ENCODE measurements around the gene ST8SIA6.

The ST8SIA6 gene

DNA sequence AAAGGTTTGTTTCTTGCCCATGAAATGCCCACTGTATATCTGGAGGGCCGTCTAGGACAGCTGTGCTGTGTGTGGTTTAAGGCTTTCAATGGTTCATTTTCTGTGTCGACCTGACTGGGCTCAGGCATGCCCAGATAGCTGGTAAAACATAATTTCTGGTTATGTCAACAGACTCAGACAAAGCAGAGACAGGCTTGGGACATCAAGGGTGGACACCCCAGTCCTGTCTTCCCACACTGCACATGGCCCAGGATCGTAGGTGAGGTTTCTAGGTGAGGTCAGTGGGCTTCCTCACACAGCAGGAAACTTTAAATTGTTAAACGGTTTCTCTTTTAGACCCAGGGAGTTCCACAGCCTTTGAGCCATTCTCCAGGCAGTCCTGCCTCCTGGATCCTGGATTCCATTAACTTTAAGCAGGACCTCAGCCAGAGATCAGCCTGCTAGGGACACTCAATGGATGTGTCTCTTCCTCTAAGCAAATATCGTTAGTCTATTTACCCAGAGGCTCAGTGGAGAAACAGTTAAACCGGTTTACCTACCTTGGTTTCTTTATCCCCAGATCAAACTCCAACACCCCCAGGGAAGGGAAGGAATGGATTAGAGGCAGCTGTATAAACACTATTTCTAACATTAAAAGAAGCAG is 66.4 kb downstream of the ST8SIA6 start:
- no peak for TF ChIP-seq CTCF (IDR thresholded peaks at IDR 0.05; ENCODE audit: borderline replicate concordance, insufficient read depth, low read depth, low read length)

GRCh38 chr10:17386616-17387075 is 67.7 kb downstream of the ST8SIA6 start:
- no peak for TF ChIP-seq CTCF (IDR thresholded peaks at IDR 0.05; ENCODE audit: borderline replicate concordance, insufficient read depth, low read depth, low read length)
- H3K4me3 ChIP-seq (ENCODE audit: low read depth, low read length) = no peak overlapping the region

More for the DNA sequence above, 66.4 kb downstream of the ST8SIA6 start:
- no peak overlapping the region for H3K4me3 ChIP-seq (ENCODE audit: low read depth, low read length)

DNA sequence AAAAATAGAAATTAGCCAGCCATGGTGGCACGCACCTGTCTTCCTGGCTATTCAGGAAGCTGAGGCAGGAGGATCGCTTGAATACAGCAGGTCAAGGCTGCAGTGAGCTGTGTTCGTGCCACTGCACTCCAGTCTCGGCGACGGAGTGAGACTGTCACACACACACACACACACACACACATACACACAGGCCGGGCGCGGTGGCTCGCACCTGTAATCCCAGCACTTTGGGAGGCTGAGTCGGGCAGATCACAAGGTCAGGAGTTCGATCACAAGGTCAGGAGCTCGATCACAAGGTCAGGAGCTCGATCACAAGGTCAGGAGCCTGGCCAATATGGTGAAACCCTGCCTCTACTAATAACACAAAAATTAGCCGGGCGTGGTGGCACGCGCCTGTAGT is 68.4 kb downstream of the ST8SIA6 start:
- no peak overlapping the region for H3K4me3 ChIP-seq (ENCODE audit: low read depth, low read length)
- TF ChIP-seq CTCF (IDR thresholded peaks at IDR 0.05; ENCODE audit: borderline replicate concordance, insufficient read depth, low read depth, low read length) = no peak

DNA sequence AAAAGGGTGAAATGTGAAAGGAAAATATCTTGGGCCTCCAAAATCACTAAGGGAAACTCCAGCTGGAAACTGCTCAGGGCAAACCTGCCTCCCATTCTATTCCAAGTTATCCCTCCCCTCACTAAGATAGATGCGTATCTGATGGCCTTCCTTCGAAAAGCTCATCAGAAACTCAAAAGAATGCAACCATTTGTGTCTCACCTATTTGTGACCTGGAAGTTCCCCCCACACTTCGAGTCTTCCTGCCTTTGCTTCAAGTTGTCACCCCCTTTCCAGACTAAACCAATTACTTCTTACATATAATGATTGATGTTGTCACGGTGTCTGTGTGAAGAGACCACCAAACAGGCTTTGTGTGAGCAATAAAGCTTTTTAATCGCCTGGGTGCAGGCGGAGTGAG is 69.3 kb downstream of the ST8SIA6 start:
- TF ChIP-seq CTCF (IDR thresholded peaks at IDR 0.05; ENCODE audit: borderline replicate concordance, insufficient read depth, low read depth, low read length) = no peak
- H3K4me3 ChIP-seq (ENCODE audit: low read depth, low read length) = no peak overlapping the region

DNA sequence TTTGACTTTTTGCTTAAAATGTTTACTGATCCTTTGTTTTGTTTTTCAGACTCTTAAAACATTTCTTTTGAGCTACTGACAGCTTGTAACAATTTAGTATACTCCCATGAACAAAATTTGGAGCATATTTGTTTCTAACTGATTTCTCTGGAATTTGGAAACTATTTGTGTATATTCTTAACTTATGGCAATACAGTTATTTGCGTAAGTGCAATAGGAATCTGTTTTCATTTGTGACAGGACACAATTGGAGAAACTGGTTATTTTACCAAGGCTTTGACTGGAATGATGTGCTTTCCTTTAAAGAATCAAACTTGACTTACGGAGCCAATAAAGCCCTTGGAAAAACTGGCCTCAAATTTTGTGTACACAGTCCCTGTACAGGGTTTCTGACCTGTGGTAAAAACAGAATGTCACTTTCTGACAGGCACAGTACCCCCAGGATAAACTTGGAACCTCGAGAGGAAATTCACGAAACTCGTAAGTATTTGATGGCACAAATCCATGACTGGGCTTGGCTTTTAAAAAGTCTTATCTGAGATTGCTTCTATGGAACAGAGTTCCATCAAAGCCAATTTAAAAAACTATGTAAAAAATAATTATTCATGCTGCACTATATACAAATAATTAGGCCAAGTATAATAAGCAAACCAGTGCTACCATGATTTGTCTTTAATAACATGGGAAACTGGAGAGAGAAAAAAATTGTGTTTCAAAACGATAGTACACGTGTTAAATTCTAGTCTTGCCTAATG is 70.4 kb downstream of the ST8SIA6 start:
- H3K4me3 ChIP-seq (ENCODE audit: low read depth, low read length) = no peak overlapping the region
- TF ChIP-seq CTCF (IDR thresholded peaks at IDR 0.05; ENCODE audit: borderline replicate concordance, insufficient read depth, low read depth, low read length) = no peak

DNA sequence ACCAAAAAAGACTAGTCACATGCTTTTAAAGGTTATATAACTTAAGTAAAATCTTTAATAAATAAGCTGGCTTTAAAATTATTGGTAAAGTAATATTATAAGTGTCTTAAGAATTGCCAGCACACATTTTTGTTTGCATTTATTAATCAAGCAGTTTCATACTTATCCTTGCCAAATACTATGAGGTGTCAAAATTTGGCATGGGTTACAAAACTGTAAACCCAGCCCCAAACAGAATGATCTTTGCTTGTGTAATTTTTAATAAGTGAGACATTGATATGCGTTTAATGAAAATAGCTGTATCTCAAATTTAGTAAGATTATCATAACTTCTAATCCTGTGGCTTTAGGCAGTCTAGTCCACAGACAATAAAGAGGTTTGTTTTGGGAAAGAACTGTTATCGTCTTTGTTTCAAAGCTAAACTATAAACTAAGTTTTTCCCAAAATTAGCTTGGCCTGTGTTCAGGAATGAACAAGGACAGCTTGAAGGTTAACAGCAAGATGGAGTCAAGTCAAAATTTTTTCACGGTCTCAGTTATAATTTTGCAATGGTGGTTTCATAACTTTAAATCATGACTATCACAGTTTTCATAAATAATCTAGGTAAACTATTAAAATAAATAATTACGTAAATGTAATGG is 72.8 kb downstream of the ST8SIA6 start:
- no peak overlapping the region for H3K4me3 ChIP-seq (ENCODE audit: low read depth, low read length)
- TF ChIP-seq CTCF (IDR thresholded peaks at IDR 0.05; ENCODE audit: borderline replicate concordance, insufficient read depth, low read depth, low read length) = no peak

Data from GM12875 (cell line).